ENCODE measurements around the gene HYAL3.

- TF ChIP-seq EZH2phosphoT487 (IDR thresholded peaks at IDR 0.05; ENCODE audit: unreplicated experiment) = no peak
- TF ChIP-seq CTCF (conservative IDR thresholded peaks at IDR 0.05; ENCODE audit: low read depth in 2 of 2) = no peak; a peak in 1 of 4 replicates
- TF ChIP-seq, protein P1, sequence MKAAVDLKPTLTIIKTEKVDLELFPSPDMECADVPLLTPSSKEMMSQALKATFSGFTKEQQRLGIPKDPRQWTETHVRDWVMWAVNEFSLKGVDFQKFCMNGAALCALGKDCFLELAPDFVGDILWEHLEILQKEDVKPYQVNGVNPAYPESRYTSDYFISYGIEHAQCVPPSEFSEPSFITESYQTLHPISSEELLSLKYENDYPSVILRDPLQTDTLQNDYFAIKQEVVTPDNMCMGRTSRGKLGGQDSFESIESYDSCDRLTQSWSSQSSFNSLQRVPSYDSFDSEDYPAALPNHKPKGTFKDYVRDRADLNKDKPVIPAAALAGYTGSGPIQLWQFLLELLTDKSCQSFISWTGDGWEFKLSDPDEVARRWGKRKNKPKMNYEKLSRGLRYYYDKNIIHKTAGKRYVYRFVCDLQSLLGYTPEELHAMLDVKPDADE (IDR thresholded peaks at IDR 0.05) = no peak
These were observed 40.2 kb downstream of the HYAL3 start for GRCh38 chr3:50258979-50259378.

Measured in GM23338 (cell line).